ENCODE data around the gene PPP3CA.
"Not testable (repeated sequence)": the region's sequence is repeated elsewhere in the genome, so short reads cannot be mapped to it uniquely, and the experiment has no call there.

PPP3CA gene

DNA sequence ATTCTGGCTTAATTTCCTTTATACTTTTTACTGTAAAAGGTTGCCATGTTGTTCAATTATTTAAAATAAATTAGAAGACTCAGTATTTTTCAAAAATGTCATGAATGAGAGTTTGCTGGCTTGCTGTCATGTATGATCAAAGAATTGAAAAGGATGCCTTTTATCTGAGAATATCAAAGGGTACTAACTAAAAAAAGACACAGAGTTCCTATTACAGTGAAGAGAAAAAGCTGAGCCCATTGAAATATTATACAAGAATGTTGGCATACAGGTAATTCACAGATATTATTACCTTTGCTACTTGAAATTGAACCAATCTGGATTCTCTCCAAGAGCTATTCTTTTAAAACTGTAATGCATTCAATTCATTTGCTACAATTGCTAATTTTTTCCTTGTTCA is 200.0 kb downstream of the PPP3CA start:
- no peaks in the 10 kb centered on the region for H3K9me3 ChIP-seq (ENCODE audit: control insufficient read depth, low read depth, low read length)
- H3K36me3 ChIP-seq (ENCODE audit: control insufficient read depth, low read depth, low read length) = no peaks in the 10 kb centered on the region
- H3K4me3 ChIP-seq (ENCODE audit: low read length) = no peak overlapping the region
- no peaks in the 10 kb centered on the region for H3K4me1 ChIP-seq (ENCODE audit: control insufficient read depth, low read depth, low read length)
- H3K27ac ChIP-seq (ENCODE audit: low read length) = no peak overlapping the region
- H3K27me3 ChIP-seq (ENCODE audit: control insufficient read depth, insufficient read depth, low read length) = no peaks in the 10 kb centered on the region
- H3K9ac ChIP-seq (ENCODE audit: low read length) = no peak overlapping the region

DNA sequence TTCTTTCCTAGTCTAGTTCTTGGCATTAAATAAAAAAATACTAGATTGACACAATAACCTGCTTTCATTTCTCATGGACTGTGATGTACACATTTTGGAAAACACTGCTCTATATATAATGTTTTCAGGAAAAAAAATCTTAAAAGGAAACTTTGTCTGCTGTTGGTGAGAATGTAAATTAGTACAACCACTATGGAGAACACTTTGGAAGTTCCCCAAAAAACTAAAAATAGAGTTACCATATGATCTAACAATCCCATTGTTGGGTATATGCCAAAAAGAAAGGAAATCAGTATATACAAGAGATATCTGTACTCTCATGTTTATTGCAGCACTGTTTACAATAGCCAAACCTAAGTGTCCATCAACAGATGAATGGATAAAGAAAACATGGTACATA is 202.3 kb downstream of the PPP3CA start:
- H3K9ac ChIP-seq (ENCODE audit: low read length) = no peak overlapping the region
- no peaks in the 10 kb centered on the region for H3K4me1 ChIP-seq (ENCODE audit: control insufficient read depth, low read depth, low read length)
- H3K4me3 ChIP-seq (ENCODE audit: low read length) = no peak overlapping the region
- H3K9me3 ChIP-seq (ENCODE audit: control insufficient read depth, low read depth, low read length) = no peaks in the 10 kb centered on the region
- no peak overlapping the region for H3K27ac ChIP-seq (ENCODE audit: low read length)
- no peaks in the 10 kb centered on the region for H3K36me3 ChIP-seq (ENCODE audit: control insufficient read depth, low read depth, low read length)
- no peaks in the 10 kb centered on the region for H3K27me3 ChIP-seq (ENCODE audit: control insufficient read depth, insufficient read depth, low read length)

DNA sequence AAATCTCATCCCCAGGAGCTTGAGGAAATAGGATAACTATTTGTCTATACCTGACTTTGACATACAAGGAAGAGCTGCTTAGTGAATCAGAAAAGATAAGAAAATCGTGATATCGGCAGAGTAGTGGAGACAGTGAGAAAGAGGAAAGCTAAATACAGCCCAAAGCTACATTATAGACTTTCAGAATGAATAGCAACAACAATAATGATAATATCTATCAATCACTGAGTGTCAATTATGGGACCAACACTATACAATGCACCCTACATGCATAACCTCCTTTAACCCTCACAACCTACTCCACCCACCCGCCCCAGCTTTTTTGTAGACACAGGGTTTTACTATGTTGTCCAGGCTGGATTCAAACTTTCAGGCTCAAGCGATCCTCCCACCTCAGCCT is 205.1 kb downstream of the PPP3CA start:
- H3K4me3 ChIP-seq (ENCODE audit: low read length) = no peak overlapping the region
- no peaks in the 10 kb centered on the region for H3K36me3 ChIP-seq (ENCODE audit: control insufficient read depth, low read depth, low read length)
- no peak overlapping the region for H3K27ac ChIP-seq (ENCODE audit: low read length)
- H3K4me1 ChIP-seq (ENCODE audit: control insufficient read depth, low read depth, low read length) = no peaks in the 10 kb centered on the region
- H3K9me3 ChIP-seq (ENCODE audit: control insufficient read depth, low read depth, low read length) = no peaks in the 10 kb centered on the region
- H3K27me3 ChIP-seq (ENCODE audit: control insufficient read depth, insufficient read depth, low read length) = no peaks in the 10 kb centered on the region
- H3K9ac ChIP-seq (ENCODE audit: low read length) = no peak overlapping the region

DNA sequence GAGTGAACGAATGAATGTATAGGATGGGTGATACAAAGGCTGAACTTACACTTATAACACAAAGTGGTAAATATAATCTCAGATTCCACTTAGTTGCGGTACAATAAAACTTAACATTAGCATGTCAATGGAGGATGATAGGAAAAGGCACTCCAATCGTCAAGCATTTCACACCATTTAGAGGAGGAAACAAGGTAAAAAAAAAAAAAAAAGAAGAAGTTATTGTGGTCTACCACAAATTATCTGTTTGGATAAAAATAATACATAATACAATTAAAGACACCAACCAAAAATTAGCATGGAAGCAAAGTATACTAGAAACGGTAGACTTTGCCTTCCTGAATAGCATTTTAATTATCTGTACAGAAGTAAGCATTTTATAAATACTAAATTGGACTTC is 205.5 kb downstream of the PPP3CA start:
- Histone ChIP-seq H3K27ac (ENCODE audit: low read length) (no peak overlapping the region), H3K36me3 (ENCODE audit: control insufficient read depth, low read depth, low read length) (no peaks in the 10 kb centered on the region), H3K27me3 (ENCODE audit: control insufficient read depth, insufficient read depth, low read length) (no peaks in the 10 kb centered on the region), H3K4me3 (ENCODE audit: low read length) (no peak overlapping the region), H3K9ac (ENCODE audit: low read length) (no peak overlapping the region), H3K9me3 (ENCODE audit: control insufficient read depth, low read depth, low read length) (no peaks in the 10 kb centered on the region), H3K4me1 (ENCODE audit: control insufficient read depth, low read depth, low read length) (no peaks in the 10 kb centered on the region)

DNA sequence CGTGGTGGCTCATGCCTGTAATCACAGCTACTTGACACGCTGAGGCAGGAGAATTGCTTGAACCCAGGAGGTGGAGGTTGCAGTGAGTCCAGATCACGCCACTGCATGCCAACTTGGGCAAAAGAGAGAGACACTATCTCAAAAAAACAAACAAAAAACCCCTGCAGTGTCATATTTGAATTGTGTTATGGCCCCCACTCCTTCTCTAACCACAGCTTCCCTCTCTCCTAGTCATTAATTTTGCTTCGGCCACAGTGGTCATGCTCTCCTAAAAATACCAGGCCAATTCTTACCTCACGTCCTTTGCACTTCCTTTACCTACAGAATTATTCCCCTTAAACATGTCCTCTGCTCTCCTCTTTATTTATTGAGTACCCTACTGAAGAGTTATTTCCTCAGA is 206.1 kb downstream of the PPP3CA start:
- H3K9ac ChIP-seq (ENCODE audit: low read length) = no peak overlapping the region
- H3K4me3 ChIP-seq (ENCODE audit: low read length) = no peak overlapping the region
- no peaks in the 10 kb centered on the region for H3K9me3 ChIP-seq (ENCODE audit: control insufficient read depth, low read depth, low read length)
- no peaks in the 10 kb centered on the region for H3K36me3 ChIP-seq (ENCODE audit: control insufficient read depth, low read depth, low read length)
- no peak overlapping the region for H3K27ac ChIP-seq (ENCODE audit: low read length)
- H3K27me3 ChIP-seq (ENCODE audit: control insufficient read depth, insufficient read depth, low read length) = no peaks in the 10 kb centered on the region
- no peaks in the 10 kb centered on the region for H3K4me1 ChIP-seq (ENCODE audit: control insufficient read depth, low read depth, low read length)

DNA sequence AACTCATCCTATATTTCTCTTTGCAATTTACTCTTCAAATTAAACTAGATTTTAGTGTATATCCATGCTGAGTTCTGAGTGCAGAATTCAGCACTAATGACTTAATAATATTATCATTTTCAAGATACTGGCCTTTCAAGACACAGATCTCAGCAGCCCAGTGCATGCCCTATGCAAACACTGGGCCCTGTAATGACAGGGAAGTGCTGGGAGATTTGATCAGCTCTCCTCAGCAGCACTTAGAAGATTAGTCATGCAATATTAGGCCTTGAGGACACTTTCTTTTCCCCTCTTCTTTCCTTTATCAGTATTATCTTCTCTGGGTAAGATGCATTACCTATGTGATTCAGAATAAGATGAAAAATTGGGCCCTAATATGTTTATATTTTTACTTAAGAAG is 207.1 kb downstream of the PPP3CA start:
- Histone ChIP-seq H3K36me3 (ENCODE audit: control insufficient read depth, low read depth, low read length) (no peaks in the 10 kb centered on the region), H3K4me3 (ENCODE audit: low read length) (no peak overlapping the region), H3K9ac (ENCODE audit: low read length) (no peak overlapping the region), H3K4me1 (ENCODE audit: control insufficient read depth, low read depth, low read length) (no peaks in the 10 kb centered on the region), H3K27me3 (ENCODE audit: control insufficient read depth, insufficient read depth, low read length) (no peaks in the 10 kb centered on the region), H3K9me3 (ENCODE audit: control insufficient read depth, low read depth, low read length) (no peaks in the 10 kb centered on the region), H3K27ac (ENCODE audit: low read length) (no peak overlapping the region)

DNA sequence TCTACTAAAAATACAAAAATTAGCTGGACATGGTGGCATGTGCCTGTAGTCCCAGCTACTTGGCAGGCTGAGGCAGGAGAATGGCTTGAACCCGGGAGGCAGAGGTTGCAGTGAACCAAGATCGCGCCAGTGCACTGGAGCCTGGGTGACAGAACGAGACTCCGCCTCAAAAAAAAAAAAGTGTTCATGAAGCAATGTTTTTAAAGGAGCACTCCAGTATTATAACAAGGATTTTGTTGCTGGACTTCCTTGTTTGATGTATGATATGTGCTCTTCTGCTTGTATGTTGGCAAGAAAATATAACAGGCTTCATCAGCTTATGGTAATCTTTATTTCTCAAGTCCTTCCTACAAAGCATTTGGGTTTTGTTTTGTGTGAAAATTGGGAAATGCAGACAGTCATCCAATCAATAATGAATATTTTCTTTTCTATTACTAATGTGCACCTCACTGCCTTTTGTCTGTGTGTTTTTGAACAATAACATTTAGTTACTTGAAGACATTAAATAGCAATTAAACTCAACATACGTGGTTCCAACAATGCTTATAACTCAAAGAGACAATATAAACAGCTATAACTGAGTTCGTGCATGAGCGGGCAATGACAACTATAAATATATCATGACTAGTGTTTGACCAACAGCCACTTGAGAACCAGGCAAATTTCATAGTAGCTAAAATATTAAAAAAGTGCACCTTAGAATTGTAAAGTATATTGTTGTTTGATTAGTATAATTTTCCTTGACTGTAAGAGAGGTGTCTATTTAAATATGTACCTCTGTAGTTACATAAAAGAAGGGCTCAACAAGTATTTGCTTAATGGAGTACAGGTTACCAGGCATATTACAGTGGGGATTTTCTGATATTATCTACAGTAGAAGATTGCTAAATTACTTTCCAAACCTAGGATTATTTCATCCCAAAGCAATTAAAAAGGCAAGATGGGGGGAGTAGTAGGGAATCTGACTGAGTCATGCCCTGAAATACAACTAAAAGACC is 210.7 kb downstream of the PPP3CA start:
- no peaks in the 10 kb centered on the region for H3K4me1 ChIP-seq (ENCODE audit: control insufficient read depth, low read depth, low read length)
- no peak overlapping the region for H3K27ac ChIP-seq (ENCODE audit: low read length)
- H3K36me3 ChIP-seq (ENCODE audit: control insufficient read depth, low read depth, low read length) = no peaks in the 10 kb centered on the region
- no peaks in the 10 kb centered on the region for H3K27me3 ChIP-seq (ENCODE audit: control insufficient read depth, insufficient read depth, low read length)
- no peaks in the 10 kb centered on the region for H3K9me3 ChIP-seq (ENCODE audit: control insufficient read depth, low read depth, low read length)
- H3K9ac ChIP-seq (ENCODE audit: low read length) = no peak overlapping the region
- no peak overlapping the region for H3K4me3 ChIP-seq (ENCODE audit: low read length)

DNA sequence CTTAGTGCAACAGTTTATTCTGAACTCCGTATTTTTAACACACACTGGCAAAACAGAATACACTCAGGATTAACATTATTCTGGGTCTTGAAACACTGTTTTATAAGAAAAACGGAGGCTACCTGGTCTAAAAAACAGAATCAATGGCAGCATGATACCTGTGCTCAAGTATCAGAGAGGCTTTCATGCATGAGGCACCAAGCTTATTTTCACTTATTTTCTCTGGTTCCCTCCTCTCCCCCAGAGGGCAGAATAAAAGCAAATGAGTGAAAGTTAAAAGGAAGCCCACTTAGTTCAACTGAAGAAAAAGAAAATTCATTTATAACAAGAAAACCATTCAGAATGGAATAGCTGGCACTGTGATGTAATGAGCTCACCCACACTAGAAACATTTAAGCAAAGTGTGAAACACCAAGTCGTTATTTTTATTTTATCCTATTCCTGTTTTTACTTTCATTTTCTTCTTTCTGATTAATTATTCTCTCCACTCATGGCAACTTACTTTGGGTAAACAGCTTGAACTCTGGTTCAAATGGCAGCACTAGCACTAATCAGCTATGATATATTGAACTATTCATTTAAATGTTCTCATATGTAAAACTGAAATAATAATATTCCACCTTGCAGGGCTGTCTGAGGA is 211.8 kb downstream of the PPP3CA start:
- Histone ChIP-seq H3K9ac (ENCODE audit: low read length) (no peak overlapping the region), H3K4me3 (ENCODE audit: low read length) (no peak overlapping the region), H3K4me1 (ENCODE audit: control insufficient read depth, low read depth, low read length) (no peaks in the 10 kb centered on the region), H3K27ac (ENCODE audit: low read length) (no peak overlapping the region), H3K9me3 (ENCODE audit: control insufficient read depth, low read depth, low read length) (no peaks in the 10 kb centered on the region), H3K27me3 (ENCODE audit: control insufficient read depth, insufficient read depth, low read length) (no peaks in the 10 kb centered on the region), H3K36me3 (ENCODE audit: control insufficient read depth, low read depth, low read length) (no peaks in the 10 kb centered on the region)

DNA sequence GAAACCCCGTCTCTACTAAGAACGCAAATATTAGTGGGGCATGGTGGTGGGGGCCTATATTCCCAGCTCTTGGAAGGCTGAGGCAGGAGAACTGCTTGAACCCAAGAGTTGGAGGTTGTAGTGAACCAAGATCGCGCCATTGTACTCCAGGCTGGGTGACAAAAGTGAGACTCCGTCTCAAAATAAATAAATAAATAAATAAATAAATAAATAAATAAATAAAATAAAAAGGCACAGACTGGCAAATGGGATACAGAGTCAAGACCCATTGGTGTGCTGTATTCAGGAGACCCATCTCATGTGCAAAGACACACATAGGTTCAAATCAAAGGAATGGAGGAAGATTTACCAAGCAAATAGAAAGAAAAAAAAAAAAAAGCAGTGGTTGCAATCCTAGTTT is 216.3 kb downstream of the PPP3CA start:
- not testable (repeated sequence) for H3K36me3 ChIP-seq (ENCODE audit: control insufficient read depth, low read depth, low read length); H3K9me3 ChIP-seq (ENCODE audit: control insufficient read depth, low read depth, low read length); H3K27me3 ChIP-seq (ENCODE audit: control insufficient read depth, insufficient read depth, low read length); H3K4me3 ChIP-seq (ENCODE audit: low read length); H3K4me1 ChIP-seq (ENCODE audit: control insufficient read depth, low read depth, low read length); H3K9ac ChIP-seq (ENCODE audit: low read length); H3K27ac ChIP-seq (ENCODE audit: low read length)

DNA sequence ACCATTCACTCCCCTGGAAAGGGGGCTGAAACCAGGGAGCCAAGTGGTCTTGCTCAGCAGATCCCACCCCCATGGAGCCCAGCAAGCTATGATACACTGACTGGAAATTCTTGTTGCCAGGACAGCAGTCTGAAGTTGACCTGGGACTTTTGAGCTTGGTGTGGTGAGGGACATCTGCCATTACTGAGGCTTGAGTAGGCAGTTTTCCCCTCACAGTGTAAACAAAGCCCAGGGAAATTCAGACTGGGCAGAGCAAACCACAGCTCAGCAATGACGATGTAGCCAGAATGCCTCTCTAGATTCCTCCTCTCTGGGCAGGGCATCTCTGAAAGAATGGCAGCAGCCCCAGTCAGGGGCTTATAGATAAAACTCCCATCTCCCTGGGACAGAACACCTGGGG is 218.4 kb downstream of the PPP3CA start:
- not testable (repeated sequence) for H3K36me3 ChIP-seq (ENCODE audit: control insufficient read depth, low read depth, low read length); H3K27ac ChIP-seq (ENCODE audit: low read length); H3K4me3 ChIP-seq (ENCODE audit: low read length); H3K27me3 ChIP-seq (ENCODE audit: control insufficient read depth, insufficient read depth, low read length); H3K9me3 ChIP-seq (ENCODE audit: control insufficient read depth, low read depth, low read length); H3K9ac ChIP-seq (ENCODE audit: low read length); H3K4me1 ChIP-seq (ENCODE audit: control insufficient read depth, low read depth, low read length)

DNA sequence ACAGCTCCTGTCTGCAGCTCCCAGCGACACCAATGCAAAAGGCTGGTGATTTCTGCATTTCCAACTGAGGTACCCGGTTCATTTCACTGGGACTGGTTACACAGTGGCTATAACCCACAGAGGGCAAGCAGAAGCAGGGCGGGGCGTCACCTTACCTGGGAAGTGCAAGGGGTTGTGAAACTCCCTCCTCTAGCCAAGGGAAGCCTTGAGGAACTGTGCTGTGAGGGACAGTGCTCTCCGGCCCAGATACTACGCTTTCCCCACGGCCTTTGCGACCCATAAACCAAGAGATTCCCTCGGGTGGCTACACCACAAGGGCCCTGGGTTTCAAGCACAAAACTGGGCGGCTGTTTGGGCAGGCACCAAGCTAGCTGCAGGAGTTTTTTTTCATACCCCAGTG is 218.9 kb downstream of the PPP3CA start:
- no peaks in the 10 kb centered on the region for H3K27me3 ChIP-seq (ENCODE audit: control insufficient read depth, insufficient read depth, low read length)
- H3K27ac ChIP-seq (ENCODE audit: low read length) = no peak overlapping the region
- H3K4me3 ChIP-seq (ENCODE audit: low read length) = no peak overlapping the region
- no peaks in the 10 kb centered on the region for H3K9me3 ChIP-seq (ENCODE audit: control insufficient read depth, low read depth, low read length)
- no peaks in the 10 kb centered on the region for H3K36me3 ChIP-seq (ENCODE audit: control insufficient read depth, low read depth, low read length)
- no peaks in the 10 kb centered on the region for H3K4me1 ChIP-seq (ENCODE audit: control insufficient read depth, low read depth, low read length)
- no peak overlapping the region for H3K9ac ChIP-seq (ENCODE audit: low read length)

Data from iPS-18a (cell line).